H1 (cell line): ENCODE data around the gene NSD2. TPM values are rescaled to one million over a fixed set of nuclear protein-coding genes. Genes with fewer than 3 reads are reported as not detected.

Experiments
- RAD21 ChIP-seq, 2 experiments: IDR thresholded peaks in 1 of 2; conservative IDR thresholded peaks in 1 of 2; 2 replicates each; pipeline ENCODE4 v1.6.1; 2011; ENCODE audit warnings: low read depth in 2 of 2, low read length in 2 of 2, improper control_type of control experiment in 1 of 2, inconsistent platforms in 1 of 2, mild to moderate bottlenecking in 1 of 2, moderate library complexity in 1 of 2
- ZNF274 ChIP-seq: IDR thresholded peaks from 2 replicates; pipeline ENCODE4 v1.7.0; 2012; ENCODE audit warnings: low read length, borderline replicate concordance; ENCODE audit errors: extremely low read depth
- polyA plus RNA-seq, 7 experiments: library from polyadenylated mRNA; depleted of rRNA in 3 of 7; stranded (reverse) in 5 of 7; unstranded in 2 of 7; fragments of >200 nt in 5 of 7; fragments of 200-250 nt in 2 of 7; gene quantifications; 1 replicate in 5 of 7; 2 replicates in 1 of 7; 4 replicates in 1 of 7; pipeline versions ENCODE4 v1.2.1 to v1.2.3, GENCODE V29; 2011 to 2013; ENCODE audit warnings: missing spikeins in 2 of 7, mixed read lengths in 2 of 7
- total RNA-seq: library from RNA; stranded (reverse); fragmentation: NEBNext Ultra II Directional; extraction: Animal tissue kit (Norgen Biotek cat#: 25700); gene quantifications from 2 replicates; pipeline ENCODE4 v1.2.1, GENCODE V29; 2021
- TF ChIP-seq, protein P1 (sequence below): fragments of 300-600 bp; sonication (generic); IDR thresholded peaks from 2 replicates; pipeline ENCODE4 v1.7.1; 2012; ENCODE audit warnings: low read length, moderate library complexity, mild to moderate bottlenecking, inconsistent platforms; ENCODE audit not compliant: insufficient replicate concordance
- TF ChIP-seq, protein P2 (sequence below): IDR thresholded peaks from 2 replicates; pipeline ENCODE4 v1.6.1; 2012; ENCODE audit warnings: low read length, inconsistent platforms

NSD2 gene
- total and polyA plus RNA-seq, 2 of the 8 experiments (the other 6 are each of a cell fraction or from before 2014, with no cell fraction given): 26.7 to 129 TPM

DNA sequence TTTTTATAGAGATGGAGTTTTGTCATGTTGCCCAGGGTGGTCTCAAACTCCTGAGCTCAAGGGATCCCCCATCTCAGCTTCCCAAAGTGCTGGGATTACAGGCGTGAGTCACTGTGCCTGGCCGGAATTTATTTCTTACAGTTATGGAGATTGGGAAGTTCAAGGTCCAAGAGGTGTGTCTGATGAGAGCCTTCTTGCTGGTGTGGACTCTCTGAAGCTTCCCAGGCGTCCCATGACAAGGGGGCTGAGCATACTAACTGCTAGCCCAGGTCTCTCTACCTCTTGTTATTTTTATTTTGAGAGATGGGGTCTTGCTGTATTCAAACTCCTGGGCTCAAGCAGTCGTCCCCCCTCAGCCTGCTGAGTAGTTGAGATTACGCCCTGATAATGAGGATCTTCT, 2.9 kb upstream of the NSD2 start (continued):
- TF ChIP-seq, protein P1, sequence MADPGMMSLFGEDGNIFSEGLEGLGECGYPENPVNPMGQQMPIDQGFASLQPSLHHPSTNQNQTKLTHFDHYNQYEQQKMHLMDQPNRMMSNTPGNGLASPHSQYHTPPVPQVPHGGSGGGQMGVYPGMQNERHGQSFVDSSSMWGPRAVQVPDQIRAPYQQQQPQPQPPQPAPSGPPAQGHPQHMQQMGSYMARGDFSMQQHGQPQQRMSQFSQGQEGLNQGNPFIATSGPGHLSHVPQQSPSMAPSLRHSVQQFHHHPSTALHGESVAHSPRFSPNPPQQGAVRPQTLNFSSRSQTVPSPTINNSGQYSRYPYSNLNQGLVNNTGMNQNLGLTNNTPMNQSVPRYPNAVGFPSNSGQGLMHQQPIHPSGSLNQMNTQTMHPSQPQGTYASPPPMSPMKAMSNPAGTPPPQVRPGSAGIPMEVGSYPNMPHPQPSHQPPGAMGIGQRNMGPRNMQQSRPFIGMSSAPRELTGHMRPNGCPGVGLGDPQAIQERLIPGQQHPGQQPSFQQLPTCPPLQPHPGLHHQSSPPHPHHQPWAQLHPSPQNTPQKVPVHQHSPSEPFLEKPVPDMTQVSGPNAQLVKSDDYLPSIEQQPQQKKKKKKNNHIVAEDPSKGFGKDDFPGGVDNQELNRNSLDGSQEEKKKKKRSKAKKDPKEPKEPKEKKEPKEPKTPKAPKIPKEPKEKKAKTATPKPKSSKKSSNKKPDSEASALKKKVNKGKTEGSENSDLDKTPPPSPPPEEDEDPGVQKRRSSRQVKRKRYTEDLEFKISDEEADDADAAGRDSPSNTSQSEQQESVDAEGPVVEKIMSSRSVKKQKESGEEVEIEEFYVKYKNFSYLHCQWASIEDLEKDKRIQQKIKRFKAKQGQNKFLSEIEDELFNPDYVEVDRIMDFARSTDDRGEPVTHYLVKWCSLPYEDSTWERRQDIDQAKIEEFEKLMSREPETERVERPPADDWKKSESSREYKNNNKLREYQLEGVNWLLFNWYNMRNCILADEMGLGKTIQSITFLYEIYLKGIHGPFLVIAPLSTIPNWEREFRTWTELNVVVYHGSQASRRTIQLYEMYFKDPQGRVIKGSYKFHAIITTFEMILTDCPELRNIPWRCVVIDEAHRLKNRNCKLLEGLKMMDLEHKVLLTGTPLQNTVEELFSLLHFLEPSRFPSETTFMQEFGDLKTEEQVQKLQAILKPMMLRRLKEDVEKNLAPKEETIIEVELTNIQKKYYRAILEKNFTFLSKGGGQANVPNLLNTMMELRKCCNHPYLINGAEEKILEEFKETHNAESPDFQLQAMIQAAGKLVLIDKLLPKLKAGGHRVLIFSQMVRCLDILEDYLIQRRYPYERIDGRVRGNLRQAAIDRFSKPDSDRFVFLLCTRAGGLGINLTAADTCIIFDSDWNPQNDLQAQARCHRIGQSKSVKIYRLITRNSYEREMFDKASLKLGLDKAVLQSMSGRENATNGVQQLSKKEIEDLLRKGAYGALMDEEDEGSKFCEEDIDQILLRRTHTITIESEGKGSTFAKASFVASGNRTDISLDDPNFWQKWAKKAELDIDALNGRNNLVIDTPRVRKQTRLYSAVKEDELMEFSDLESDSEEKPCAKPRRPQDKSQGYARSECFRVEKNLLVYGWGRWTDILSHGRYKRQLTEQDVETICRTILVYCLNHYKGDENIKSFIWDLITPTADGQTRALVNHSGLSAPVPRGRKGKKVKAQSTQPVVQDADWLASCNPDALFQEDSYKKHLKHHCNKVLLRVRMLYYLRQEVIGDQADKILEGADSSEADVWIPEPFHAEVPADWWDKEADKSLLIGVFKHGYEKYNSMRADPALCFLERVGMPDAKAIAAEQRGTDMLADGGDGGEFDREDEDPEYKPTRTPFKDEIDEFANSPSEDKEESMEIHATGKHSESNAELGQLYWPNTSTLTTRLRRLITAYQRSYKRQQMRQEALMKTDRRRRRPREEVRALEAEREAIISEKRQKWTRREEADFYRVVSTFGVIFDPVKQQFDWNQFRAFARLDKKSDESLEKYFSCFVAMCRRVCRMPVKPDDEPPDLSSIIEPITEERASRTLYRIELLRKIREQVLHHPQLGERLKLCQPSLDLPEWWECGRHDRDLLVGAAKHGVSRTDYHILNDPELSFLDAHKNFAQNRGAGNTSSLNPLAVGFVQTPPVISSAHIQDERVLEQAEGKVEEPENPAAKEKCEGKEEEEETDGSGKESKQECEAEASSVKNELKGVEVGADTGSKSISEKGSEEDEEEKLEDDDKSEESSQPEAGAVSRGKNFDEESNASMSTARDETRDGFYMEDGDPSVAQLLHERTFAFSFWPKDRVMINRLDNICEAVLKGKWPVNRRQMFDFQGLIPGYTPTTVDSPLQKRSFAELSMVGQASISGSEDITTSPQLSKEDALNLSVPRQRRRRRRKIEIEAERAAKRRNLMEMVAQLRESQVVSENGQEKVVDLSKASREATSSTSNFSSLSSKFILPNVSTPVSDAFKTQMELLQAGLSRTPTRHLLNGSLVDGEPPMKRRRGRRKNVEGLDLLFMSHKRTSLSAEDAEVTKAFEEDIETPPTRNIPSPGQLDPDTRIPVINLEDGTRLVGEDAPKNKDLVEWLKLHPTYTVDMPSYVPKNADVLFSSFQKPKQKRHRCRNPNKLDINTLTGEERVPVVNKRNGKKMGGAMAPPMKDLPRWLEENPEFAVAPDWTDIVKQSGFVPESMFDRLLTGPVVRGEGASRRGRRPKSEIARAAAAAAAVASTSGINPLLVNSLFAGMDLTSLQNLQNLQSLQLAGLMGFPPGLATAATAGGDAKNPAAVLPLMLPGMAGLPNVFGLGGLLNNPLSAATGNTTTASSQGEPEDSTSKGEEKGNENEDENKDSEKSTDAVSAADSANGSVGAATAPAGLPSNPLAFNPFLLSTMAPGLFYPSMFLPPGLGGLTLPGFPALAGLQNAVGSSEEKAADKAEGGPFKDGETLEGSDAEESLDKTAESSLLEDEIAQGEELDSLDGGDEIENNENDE: no peak
- TF ChIP-seq ZNF274: no peak
- TF ChIP-seq, protein P2, sequence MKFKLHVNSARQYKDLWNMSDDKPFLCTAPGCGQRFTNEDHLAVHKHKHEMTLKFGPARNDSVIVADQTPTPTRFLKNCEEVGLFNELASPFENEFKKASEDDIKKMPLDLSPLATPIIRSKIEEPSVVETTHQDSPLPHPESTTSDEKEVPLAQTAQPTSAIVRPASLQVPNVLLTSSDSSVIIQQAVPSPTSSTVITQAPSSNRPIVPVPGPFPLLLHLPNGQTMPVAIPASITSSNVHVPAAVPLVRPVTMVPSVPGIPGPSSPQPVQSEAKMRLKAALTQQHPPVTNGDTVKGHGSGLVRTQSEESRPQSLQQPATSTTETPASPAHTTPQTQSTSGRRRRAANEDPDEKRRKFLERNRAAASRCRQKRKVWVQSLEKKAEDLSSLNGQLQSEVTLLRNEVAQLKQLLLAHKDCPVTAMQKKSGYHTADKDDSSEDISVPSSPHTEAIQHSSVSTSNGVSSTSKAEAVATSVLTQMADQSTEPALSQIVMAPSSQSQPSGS: no peak
- no peak for TF ChIP-seq RAD21 (IDR thresholded peaks at IDR 0.05 in 1 of 2, conservative IDR thresholded peaks at IDR 0.05 in 1 of 2; ENCODE audit: low read depth in 2 of 2, low read length in 2 of 2)
